HepG2 (cell line): ENCODE measurements around the gene SUSD3. TPM values are rescaled to one million over a fixed set of nuclear protein-coding genes. Genes with fewer than 3 reads are reported as not detected.
A peak's percentile ranks its signal among the peaks of the same experiment; 100 is the strongest.

Experiments
- EHMT2 ChIP-seq: fragments of 200-600 bp; sonication (generic); IDR thresholded peaks from 2 replicates; pipeline ENCODE4 v1.7.0; 2017; ENCODE audit warnings: antibody characterized with exemption, low read depth, low read length, borderline replicate concordance
- FOXO1 ChIP-seq: sonication (generic); formaldehyde crosslinking; IDR thresholded peaks from 2 replicates; pipeline ENCODE4 v1.4.0; 2020; ENCODE audit warnings: missing genetic modification reagents
- HDAC6 ChIP-seq: fragments of 200-600 bp; sonication (generic); IDR thresholded peaks from 2 replicates; pipeline ENCODE4 v1.7.0; 2017; ENCODE audit warnings: mild to moderate bottlenecking, antibody characterized with exemption, low read length, low read depth
- HNRNPH1 ChIP-seq: fragments of 200-400 bp; formaldehyde crosslinking; optimal IDR thresholded peaks from 2 replicates; pipeline ENCODE3; 2017; ENCODE audit warnings: mild to moderate bottlenecking, low read depth, low read length
- KAT7 ChIP-seq: IDR thresholded peaks from 2 replicates; pipeline ENCODE4 v1.6.1; 2018; ENCODE audit warnings: borderline replicate concordance, missing compliant biosample characterization
- NFKB2 ChIP-seq: sonication (generic); formaldehyde crosslinking; IDR thresholded peaks from 2 replicates; pipeline ENCODE4 v1.4.0; 2020; ENCODE audit warnings: missing genetic modification reagents, borderline replicate concordance
- SIX1 ChIP-seq: sonication (generic); formaldehyde crosslinking; IDR thresholded peaks from 2 replicates; pipeline ENCODE4 v1.4.0; 2020; ENCODE audit warnings: missing genetic modification reagents, borderline replicate concordance
- TARDBP ChIP-seq: sonication (generic); formaldehyde crosslinking; IDR thresholded peaks from 2 replicates; pipeline ENCODE4 v1.8.0; 2022; ENCODE audit warnings: mild to moderate bottlenecking, missing genetic modification reagents
- TCF12 ChIP-seq, 2 experiments: fragments of 450-650 bp in 1 of 2; sonication (generic) in 1 of 2; formaldehyde crosslinking in 1 of 2; IDR thresholded peaks; 2 replicates each; pipeline versions ENCODE4 v1.6.1 to v1.8.0; 2017 to 2022; ENCODE audit warnings: antibody characterized with exemption in 1 of 2, mild to moderate bottlenecking in 1 of 2, missing genetic modification reagents in 1 of 2, moderate library complexity in 1 of 2
- ZMYM3 ChIP-seq: sonication (generic); formaldehyde crosslinking; IDR thresholded peaks from 2 replicates; pipeline ENCODE4 v1.5.1; 2020; ENCODE audit warnings: mild to moderate bottlenecking, missing genetic modification reagents
- polyA plus RNA-seq, 8 experiments: library from polyadenylated mRNA; depleted of rRNA in 3 of 8; stranded (reverse) in 7 of 8; unstranded in 1 of 8; fragments of >200 nt; fragmentation: Illumina TruSeq in 4 of 8; extraction: Trizol in 4 of 8; gene quantifications; 2 replicates each; pipeline versions ENCODE4 v1.2.1 to v1.2.3, GENCODE V29; 2011 to 2016; ENCODE audit warnings: low read depth in 4 of 8, missing spikeins in 1 of 8, mixed read lengths in 1 of 8; ENCODE audit not compliant: insufficient read depth in 1 of 8
- total RNA-seq, 5 experiments: library from RNA; depleted of rRNA; stranded (reverse); fragments of >200 nt; fragmentation: Illumina TruSeq; extraction: Trizol; gene quantifications; 2 replicates each; pipeline ENCODE4 v1.2.3, GENCODE V29; 2016; ENCODE audit warnings: low read depth in 1 of 5
- TF ChIP-seq, protein P1 (sequence below): sonication (generic); formaldehyde crosslinking; IDR thresholded peaks from 2 replicates; pipeline ENCODE4 v1.4.0; 2020; ENCODE audit warnings: missing genetic modification reagents
- TF ChIP-seq, protein P2 (sequence below): sonication (generic); formaldehyde crosslinking; IDR thresholded peaks from 2 replicates; pipeline ENCODE4 v1.4.0; 2020; ENCODE audit warnings: mild to moderate bottlenecking, missing genetic modification reagents, borderline replicate concordance
- TF ChIP-seq, protein P3 (sequence below): sonication (generic); formaldehyde crosslinking; IDR thresholded peaks from 2 replicates; pipeline ENCODE4 v1.5.1; 2020; ENCODE audit warnings: mild to moderate bottlenecking, moderate library complexity, missing genetic modification reagents
- TF ChIP-seq, protein P4 (sequence below): sonication (generic); formaldehyde crosslinking; IDR thresholded peaks from 2 replicates; pipeline ENCODE4 v1.9.0; 2022; ENCODE audit warnings: missing genetic modification reagents, mild to moderate bottlenecking, borderline replicate concordance

Gene SUSD3
- total and polyA plus RNA-seq, 2 of the 13 experiments (the other 11 are each of a cell fraction or from before 2014, with no cell fraction given): 7.0 to 9.1 TPM

DNA sequence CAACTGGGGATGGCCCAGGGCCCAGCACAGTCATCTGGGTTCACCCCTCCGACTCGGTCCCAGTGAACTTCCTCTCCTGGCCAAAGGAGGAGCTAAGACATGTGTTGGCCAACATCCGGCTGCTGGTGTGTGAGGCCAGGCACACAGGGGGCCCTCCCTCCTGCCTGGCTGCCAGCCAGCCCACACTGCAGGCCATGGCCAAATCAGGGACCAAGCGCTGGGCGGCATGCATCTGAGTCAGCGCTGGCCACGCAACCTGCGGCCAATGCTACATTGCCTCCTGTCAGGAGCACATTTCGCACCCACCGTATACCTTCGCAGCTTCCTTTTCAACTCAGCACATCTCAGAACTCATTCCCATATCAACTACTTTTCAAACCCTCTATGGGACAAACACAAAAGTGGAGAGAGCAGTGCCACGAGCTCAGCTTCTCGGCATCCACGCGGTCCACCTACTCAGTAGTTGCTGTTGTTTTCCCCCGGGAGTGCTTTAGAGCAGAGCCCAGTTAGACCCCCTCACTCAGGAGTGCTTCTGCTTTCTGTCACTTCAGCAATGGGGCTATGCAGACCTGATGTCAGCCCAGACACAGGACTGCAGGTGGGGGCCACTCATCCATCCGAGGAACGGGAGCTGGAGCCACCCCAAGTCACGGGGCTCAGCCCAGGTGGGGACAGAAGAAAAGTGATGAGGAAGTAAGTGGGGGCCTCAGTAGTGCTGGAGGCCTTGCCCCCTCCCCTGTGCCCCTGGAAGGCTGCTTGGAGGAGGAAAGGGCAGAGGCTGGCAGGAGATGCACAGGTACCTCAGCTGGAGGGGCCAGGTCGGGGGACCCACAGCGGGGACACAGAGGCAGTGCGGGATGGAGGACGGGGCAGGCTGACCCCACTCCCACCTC, 61.7 kb downstream of the SUSD3 start (continued):
- TF ChIP-seq, protein P1, sequence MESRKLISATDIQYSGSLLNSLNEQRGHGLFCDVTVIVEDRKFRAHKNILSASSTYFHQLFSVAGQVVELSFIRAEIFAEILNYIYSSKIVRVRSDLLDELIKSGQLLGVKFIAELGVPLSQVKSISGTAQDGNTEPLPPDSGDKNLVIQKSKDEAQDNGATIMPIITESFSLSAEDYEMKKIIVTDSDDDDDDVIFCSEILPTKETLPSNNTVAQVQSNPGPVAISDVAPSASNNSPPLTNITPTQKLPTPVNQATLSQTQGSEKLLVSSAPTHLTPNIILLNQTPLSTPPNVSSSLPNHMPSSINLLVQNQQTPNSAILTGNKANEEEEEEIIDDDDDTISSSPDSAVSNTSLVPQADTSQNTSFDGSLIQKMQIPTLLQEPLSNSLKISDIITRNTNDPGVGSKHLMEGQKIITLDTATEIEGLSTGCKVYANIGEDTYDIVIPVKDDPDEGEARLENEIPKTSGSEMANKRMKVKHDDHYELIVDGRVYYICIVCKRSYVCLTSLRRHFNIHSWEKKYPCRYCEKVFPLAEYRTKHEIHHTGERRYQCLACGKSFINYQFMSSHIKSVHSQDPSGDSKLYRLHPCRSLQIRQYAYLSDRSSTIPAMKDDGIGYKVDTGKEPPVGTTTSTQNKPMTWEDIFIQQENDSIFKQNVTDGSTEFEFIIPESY: peak; percentile 74
- TF ChIP-seq SIX1 (CRISPR knock-in tag) (no peak), HNRNPH1 (peak; percentile 31), TARDBP (CRISPR knock-in tag) (peak; percentile 93; the same call in 1 of the 2 replicates), HDAC6 (no peak), FOXO1 (CRISPR knock-in tag) (peak; percentile 75), KAT7 (CRISPR knock-in tag) (no peak), ZMYM3 (peak; percentile 85), NFKB2 (peak; percentile 65; the same call in 1 of the 2 replicates), TCF12 (IDR thresholded peaks at IDR 0.05) (no peak), TCF12 (CRISPR knock-in tag; IDR thresholded peaks at IDR 0.05) (no peak), EHMT2 (no peak; the same call in 1 of the 2 replicates)
- TF ChIP-seq, protein P2, sequence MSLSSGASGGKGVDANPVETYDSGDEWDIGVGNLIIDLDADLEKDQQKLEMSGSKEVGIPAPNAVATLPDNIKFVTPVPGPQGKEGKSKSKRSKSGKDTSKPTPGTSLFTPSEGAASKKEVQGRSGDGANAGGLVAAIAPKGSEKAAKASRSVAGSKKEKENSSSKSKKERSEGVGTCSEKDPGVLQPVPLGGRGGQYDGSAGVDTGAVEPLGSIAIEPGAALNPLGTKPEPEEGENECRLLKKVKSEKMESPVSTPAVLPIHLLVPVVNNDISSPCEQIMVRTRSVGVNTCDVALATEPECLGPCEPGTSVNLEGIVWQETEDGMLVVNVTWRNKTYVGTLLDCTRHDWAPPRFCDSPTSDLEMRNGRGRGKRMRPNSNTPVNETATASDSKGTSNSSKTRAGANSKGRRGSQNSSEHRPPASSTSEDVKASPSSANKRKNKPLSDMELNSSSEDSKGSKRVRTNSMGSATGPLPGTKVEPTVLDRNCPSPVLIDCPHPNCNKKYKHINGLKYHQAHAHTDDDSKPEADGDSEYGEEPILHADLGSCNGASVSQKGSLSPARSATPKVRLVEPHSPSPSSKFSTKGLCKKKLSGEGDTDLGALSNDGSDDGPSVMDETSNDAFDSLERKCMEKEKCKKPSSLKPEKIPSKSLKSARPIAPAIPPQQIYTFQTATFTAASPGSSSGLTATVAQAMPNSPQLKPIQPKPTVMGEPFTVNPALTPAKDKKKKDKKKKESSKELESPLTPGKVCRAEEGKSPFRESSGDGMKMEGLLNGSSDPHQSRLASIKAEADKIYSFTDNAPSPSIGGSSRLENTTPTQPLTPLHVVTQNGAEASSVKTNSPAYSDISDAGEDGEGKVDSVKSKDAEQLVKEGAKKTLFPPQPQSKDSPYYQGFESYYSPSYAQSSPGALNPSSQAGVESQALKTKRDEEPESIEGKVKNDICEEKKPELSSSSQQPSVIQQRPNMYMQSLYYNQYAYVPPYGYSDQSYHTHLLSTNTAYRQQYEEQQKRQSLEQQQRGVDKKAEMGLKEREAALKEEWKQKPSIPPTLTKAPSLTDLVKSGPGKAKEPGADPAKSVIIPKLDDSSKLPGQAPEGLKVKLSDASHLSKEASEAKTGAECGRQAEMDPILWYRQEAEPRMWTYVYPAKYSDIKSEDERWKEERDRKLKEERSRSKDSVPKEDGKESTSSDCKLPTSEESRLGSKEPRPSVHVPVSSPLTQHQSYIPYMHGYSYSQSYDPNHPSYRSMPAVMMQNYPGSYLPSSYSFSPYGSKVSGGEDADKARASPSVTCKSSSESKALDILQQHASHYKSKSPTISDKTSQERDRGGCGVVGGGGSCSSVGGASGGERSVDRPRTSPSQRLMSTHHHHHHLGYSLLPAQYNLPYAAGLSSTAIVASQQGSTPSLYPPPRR: peak; percentile 80
- TF ChIP-seq, protein P3, sequence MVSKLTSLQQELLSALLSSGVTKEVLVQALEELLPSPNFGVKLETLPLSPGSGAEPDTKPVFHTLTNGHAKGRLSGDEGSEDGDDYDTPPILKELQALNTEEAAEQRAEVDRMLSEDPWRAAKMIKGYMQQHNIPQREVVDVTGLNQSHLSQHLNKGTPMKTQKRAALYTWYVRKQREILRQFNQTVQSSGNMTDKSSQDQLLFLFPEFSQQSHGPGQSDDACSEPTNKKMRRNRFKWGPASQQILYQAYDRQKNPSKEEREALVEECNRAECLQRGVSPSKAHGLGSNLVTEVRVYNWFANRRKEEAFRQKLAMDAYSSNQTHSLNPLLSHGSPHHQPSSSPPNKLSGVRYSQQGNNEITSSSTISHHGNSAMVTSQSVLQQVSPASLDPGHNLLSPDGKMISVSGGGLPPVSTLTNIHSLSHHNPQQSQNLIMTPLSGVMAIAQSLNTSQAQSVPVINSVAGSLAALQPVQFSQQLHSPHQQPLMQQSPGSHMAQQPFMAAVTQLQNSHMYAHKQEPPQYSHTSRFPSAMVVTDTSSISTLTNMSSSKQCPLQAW: peak; percentile 55; the same call in 1 of the 2 replicates
- TF ChIP-seq, protein P4, sequence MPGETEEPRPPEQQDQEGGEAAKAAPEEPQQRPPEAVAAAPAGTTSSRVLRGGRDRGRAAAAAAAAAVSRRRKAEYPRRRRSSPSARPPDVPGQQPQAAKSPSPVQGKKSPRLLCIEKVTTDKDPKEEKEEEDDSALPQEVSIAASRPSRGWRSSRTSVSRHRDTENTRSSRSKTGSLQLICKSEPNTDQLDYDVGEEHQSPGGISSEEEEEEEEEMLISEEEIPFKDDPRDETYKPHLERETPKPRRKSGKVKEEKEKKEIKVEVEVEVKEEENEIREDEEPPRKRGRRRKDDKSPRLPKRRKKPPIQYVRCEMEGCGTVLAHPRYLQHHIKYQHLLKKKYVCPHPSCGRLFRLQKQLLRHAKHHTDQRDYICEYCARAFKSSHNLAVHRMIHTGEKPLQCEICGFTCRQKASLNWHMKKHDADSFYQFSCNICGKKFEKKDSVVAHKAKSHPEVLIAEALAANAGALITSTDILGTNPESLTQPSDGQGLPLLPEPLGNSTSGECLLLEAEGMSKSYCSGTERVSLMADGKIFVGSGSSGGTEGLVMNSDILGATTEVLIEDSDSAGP (CRISPR knock-in tag): peak; percentile 90
